HEK293 (cell line): Measurements from ENCODE around the gene NEXN.

ENCODE experiments used
- ZNF174 ChIP-seq: fragments of 450-650 bp; formaldehyde crosslinking; IDR thresholded peaks from 2 replicates; pipeline ENCODE4 v1.5.0; 2017; ENCODE audit warnings: missing biosample characterization, mild to moderate bottlenecking, missing genetic modification characterization
- TF ChIP-seq, protein P1 (sequence below): fragments of 450-650 bp; formaldehyde crosslinking; IDR thresholded peaks from 2 replicates; pipeline ENCODE4 v1.5.1; 2016; ENCODE audit warnings: missing biosample characterization, missing genetic modification characterization
- TF ChIP-seq, protein P2 (sequence below): fragments of 450-650 bp; formaldehyde crosslinking; IDR thresholded peaks from 2 replicates; pipeline ENCODE4 v1.5.1; 2016; ENCODE audit warnings: missing biosample characterization, missing genetic modification characterization
- TF ChIP-seq, protein P3 (sequence below): fragments of 450-650 bp; formaldehyde crosslinking; IDR thresholded peaks from 2 replicates; pipeline ENCODE4 v1.5.1; 2016; ENCODE audit warnings: missing biosample characterization, missing genetic modification characterization
- TF ChIP-seq, protein P4 (sequence below): fragments of 450-650 bp; formaldehyde crosslinking; IDR thresholded peaks from 2 replicates; pipeline ENCODE4 v1.5.1; 2016; ENCODE audit warnings: missing biosample characterization, missing genetic modification characterization, low read depth
- TF ChIP-seq, protein P5 (sequence below): fragments of 450-650 bp; formaldehyde crosslinking; IDR thresholded peaks from 2 replicates; pipeline ENCODE4 v1.5.1; 2016; ENCODE audit warnings: missing biosample characterization, missing genetic modification characterization
- TF ChIP-seq, protein P6 (sequence below): fragments of 450-650 bp; formaldehyde crosslinking; IDR thresholded peaks from 2 replicates; pipeline ENCODE4 v1.5.1; 2016; ENCODE audit warnings: missing biosample characterization, missing genetic modification characterization, borderline replicate concordance
- TF ChIP-seq, protein P7 (sequence below): fragments of 450-650 bp; IDR thresholded peaks from 2 replicates; pipeline ENCODE4 v1.5.1; 2018; ENCODE audit warnings: missing biosample characterization, missing genetic modification characterization

DNA sequence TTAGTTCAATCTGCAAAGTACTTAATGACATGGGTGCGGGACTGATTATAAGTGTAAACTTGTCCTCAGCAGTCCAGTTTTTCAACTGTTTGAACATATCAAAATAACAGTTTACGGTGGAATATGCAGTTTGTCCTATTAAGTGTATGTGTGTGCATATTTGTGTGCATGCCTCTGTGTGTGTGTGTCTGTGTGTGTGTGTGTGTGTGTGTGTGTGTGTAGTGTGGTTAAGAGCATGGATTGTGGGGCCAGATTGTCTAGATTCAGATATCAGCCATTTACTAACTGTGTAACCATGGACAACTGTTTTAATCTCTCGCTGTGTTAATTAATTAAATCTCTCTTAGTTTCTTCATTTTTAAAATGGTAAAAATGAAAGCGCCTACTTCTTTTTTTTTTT, 39.0 kb downstream of the NEXN start:
- TF ChIP-seq, protein P1, sequence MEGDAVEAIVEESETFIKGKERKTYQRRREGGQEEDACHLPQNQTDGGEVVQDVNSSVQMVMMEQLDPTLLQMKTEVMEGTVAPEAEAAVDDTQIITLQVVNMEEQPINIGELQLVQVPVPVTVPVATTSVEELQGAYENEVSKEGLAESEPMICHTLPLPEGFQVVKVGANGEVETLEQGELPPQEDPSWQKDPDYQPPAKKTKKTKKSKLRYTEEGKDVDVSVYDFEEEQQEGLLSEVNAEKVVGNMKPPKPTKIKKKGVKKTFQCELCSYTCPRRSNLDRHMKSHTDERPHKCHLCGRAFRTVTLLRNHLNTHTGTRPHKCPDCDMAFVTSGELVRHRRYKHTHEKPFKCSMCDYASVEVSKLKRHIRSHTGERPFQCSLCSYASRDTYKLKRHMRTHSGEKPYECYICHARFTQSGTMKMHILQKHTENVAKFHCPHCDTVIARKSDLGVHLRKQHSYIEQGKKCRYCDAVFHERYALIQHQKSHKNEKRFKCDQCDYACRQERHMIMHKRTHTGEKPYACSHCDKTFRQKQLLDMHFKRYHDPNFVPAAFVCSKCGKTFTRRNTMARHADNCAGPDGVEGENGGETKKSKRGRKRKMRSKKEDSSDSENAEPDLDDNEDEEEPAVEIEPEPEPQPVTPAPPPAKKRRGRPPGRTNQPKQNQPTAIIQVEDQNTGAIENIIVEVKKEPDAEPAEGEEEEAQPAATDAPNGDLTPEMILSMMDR: no peak
- TF ChIP-seq, protein P2, sequence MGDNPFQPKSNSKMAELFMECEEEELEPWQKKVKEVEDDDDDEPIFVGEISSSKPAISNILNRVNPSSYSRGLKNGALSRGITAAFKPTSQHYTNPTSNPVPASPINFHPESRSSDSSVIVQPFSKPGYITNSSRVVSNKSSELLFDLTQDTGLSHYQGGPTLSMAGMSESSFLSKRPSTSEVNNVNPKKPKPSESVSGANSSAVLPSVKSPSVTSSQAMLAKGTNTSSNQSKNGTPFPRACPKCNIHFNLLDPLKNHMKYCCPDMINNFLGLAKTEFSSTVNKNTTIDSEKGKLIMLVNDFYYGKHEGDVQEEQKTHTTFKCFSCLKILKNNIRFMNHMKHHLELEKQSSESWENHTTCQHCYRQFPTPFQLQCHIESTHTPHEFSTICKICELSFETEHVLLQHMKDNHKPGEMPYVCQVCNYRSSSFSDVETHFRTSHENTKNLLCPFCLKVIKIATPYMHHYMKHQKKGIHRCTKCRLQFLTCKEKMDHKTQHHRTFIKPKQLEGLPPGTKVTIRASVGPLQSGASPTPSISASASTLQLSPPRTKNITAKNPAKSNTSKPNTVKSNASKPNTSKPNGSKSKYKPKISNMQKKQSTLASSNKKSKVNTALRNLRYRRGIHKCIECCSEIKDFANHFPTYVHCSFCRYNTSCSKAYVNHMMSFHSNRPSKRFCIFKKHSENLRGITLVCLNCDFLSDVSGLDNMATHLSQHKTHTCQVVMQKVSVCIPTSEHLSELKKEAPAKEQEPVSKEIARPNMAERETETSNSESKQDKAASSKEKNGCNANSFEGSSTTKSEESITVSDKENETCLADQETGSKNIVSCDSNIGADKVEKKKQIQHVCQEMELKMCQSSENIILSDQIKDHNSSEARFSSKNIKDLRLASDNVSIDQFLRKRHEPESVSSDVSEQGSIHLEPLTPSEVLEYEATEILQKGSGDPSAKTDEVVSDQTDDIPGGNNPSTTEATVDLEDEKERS: no peak
- no peak for TF ChIP-seq ZNF174 (tag by site-specific recombination)
- TF ChIP-seq, protein P3, sequence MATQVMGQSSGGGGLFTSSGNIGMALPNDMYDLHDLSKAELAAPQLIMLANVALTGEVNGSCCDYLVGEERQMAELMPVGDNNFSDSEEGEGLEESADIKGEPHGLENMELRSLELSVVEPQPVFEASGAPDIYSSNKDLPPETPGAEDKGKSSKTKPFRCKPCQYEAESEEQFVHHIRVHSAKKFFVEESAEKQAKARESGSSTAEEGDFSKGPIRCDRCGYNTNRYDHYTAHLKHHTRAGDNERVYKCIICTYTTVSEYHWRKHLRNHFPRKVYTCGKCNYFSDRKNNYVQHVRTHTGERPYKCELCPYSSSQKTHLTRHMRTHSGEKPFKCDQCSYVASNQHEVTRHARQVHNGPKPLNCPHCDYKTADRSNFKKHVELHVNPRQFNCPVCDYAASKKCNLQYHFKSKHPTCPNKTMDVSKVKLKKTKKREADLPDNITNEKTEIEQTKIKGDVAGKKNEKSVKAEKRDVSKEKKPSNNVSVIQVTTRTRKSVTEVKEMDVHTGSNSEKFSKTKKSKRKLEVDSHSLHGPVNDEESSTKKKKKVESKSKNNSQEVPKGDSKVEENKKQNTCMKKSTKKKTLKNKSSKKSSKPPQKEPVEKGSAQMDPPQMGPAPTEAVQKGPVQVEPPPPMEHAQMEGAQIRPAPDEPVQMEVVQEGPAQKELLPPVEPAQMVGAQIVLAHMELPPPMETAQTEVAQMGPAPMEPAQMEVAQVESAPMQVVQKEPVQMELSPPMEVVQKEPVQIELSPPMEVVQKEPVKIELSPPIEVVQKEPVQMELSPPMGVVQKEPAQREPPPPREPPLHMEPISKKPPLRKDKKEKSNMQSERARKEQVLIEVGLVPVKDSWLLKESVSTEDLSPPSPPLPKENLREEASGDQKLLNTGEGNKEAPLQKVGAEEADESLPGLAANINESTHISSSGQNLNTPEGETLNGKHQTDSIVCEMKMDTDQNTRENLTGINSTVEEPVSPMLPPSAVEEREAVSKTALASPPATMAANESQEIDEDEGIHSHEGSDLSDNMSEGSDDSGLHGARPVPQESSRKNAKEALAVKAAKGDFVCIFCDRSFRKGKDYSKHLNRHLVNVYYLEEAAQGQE (tag by site-specific recombination): no peak
- TF ChIP-seq, protein P4, sequence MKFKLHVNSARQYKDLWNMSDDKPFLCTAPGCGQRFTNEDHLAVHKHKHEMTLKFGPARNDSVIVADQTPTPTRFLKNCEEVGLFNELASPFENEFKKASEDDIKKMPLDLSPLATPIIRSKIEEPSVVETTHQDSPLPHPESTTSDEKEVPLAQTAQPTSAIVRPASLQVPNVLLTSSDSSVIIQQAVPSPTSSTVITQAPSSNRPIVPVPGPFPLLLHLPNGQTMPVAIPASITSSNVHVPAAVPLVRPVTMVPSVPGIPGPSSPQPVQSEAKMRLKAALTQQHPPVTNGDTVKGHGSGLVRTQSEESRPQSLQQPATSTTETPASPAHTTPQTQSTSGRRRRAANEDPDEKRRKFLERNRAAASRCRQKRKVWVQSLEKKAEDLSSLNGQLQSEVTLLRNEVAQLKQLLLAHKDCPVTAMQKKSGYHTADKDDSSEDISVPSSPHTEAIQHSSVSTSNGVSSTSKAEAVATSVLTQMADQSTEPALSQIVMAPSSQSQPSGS (tag by site-specific recombination): no peak
- TF ChIP-seq, protein P5, sequence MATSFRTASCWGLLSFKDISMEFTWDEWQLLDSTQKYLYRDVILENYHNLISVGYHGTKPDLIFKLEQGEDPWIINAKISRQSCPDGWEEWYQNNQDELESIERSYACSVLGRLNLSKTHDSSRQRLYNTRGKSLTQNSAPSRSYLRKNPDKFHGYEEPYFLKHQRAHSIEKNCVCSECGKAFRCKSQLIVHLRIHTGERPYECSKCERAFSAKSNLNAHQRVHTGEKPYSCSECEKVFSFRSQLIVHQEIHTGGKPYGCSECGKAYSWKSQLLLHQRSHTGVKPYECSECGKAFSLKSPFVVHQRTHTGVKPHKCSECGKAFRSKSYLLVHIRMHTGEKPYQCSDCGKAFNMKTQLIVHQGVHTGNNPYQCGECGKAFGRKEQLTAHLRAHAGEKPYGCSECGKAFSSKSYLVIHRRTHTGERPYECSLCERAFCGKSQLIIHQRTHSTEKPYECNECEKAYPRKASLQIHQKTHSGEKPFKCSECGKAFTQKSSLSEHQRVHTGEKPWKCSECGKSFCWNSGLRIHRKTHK (tag by site-specific recombination): no peak
- TF ChIP-seq, protein P6, sequence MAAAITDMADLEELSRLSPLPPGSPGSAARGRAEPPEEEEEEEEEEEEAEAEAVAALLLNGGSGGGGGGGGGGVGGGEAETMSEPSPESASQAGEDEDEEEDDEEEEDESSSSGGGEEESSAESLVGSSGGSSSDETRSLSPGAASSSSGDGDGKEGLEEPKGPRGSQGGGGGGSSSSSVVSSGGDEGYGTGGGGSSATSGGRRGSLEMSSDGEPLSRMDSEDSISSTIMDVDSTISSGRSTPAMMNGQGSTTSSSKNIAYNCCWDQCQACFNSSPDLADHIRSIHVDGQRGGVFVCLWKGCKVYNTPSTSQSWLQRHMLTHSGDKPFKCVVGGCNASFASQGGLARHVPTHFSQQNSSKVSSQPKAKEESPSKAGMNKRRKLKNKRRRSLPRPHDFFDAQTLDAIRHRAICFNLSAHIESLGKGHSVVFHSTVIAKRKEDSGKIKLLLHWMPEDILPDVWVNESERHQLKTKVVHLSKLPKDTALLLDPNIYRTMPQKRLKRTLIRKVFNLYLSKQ: no peak
- TF ChIP-seq, protein P7, sequence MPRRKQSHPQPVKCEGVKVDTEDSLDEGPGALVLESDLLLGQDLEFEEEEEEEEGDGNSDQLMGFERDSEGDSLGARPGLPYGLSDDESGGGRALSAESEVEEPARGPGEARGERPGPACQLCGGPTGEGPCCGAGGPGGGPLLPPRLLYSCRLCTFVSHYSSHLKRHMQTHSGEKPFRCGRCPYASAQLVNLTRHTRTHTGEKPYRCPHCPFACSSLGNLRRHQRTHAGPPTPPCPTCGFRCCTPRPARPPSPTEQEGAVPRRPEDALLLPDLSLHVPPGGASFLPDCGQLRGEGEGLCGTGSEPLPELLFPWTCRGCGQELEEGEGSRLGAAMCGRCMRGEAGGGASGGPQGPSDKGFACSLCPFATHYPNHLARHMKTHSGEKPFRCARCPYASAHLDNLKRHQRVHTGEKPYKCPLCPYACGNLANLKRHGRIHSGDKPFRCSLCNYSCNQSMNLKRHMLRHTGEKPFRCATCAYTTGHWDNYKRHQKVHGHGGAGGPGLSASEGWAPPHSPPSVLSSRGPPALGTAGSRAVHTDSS (tag by site-specific recombination): no peak
